Stimulated activated CD8-positive, alpha-beta memory T cell treated with anti-CD3 and anti-CD28 coated beads, Interleukin-7, amount 100 ng/mL, for 4 hours (primary cell): ENCODE results near the gene PPP1R12B.
"Not testable (repeated sequence)": the region's sequence is repeated elsewhere in the genome, so short reads cannot be mapped to it uniquely, and the experiment has no call there.

ENCODE experiments used
- DNase-seq, 2 donors: peaks; one replicate each; pipeline ENCODE4 v3.0.0-alpha.2; 2020; ENCODE audit warnings: low read depth in 2 of 2

PPP1R12B gene

DNA sequence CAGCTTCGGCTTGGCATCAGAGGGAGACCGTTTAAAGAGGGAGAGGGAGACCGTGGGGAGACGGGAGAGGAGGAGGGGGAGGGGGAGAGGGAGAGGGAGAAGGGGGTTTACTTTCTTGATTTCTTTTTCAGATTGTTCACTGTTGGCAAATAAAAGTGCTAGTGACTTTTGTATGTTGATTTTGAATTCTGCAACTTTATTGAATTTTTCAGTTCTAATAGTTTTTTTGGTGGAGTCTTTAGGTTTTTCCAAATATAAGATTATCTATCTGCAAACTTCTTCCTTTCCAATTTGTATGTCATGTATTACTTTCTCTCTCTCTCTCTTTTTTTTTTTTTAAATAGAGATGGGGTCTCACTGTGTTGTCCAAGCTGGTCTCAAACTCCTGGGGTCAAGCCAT lies 104.0 kb downstream of the PPP1R12B start:
- DNase-seq, result no peak

DNA sequence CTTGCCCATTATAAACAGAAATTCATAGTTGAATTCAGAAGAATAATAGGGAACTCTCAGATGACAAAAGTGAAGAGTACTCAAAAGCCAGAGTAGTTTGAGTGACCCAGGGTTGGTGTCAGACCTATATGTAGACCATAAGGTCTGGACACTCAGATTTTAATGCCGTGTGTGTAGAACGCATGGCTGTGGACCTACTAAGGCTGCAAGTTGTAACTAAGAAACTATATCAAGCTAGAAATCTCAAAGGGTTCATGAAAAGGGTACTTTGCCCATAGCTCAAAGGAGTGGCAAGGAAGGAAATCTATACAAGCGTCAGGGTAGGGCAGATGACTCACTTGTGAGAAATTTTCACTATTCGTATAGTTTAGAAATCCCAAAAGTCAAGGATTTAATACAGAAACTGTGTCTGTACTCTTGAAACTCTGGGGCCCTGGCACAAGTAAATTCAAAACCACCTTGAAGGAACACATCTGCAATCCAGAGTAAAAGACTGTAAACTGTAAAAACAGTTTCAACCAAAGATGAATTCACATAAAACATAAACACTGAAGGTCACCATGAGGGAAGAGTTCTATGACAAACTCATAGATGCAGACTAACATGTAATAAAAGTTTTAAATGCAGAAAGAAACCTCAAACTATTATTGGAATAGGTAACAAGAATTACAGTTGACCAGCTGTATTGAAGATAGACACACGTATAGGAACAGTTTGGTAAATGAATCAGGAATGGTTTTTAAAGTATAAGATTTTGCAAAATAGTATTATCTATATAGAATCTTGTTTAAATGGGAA lies 108.1 kb downstream of the PPP1R12B start:
- DNase-seq, result not testable (repeated sequence)

DNA sequence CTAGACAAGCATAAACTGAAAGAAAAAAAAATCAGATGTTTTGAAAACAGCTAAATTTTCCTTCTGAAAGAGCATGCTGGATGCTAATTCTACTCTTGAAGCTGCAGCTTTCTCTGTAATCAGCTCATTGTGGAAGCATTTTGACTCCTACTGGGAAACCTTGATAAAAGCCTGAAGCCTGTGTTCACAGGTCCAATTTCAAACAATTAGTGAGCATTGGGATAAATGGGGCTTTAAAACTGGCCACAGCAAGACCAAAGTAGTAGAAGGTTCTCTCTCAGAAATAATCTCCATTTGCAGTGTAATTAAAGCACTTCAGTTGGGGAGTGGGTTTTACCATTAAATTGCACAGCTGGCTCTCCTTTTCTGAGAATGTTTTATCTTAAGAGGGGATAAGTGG lies 110.2 kb downstream of the PPP1R12B start:
- not testable (repeated sequence) for DNase-seq

DNA sequence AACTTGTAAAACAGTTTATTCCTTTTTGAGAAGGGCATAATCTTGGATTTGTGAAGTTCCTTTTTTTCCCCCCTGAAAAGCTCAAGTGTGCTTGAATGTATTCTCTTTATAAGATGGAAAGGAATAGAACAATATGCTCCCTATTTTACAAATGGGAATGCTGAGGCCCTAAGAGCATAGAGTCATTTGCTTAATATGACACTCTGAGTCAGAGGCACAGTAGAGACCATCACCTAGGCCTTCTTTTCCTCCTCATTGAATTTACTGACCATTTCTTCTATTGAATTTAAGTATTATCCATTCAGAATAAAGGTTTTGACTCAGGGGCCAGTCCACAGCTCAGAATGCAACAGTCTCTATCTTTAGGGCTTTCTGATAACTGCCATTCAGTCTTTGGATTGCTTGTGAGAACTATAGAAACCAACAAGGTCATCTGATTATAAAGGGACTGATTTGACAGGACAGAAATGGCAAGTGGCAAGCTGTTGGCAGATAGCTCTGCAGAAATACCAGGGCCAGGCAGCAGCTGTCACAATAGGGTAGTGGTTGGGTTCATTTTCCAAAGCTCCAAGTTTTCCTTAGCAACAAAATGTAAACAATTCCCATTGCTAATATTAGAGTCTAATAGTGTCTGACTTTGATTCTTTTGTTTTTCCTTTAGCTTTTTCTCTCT lies 111.1 kb downstream of the PPP1R12B start:
- not testable (repeated sequence) for DNase-seq

DNA sequence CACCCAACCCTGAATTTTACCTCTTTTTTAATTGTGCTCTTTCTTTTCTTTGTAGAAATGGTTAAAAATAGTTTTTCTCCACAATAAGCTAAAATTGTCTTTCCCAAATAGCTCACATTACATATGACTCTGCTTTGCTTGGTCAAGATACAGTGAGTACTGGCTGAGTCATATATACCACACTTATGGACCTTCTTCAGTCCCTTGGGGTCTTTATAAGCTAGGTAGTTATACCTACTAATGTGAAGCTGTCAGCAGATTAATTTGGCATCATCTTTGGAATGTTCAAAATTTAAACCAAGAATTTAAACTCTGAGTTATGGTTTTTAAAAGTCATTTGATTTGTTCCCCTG lies 111.6 kb downstream of the PPP1R12B start:
- not testable (repeated sequence) for DNase-seq

DNA sequence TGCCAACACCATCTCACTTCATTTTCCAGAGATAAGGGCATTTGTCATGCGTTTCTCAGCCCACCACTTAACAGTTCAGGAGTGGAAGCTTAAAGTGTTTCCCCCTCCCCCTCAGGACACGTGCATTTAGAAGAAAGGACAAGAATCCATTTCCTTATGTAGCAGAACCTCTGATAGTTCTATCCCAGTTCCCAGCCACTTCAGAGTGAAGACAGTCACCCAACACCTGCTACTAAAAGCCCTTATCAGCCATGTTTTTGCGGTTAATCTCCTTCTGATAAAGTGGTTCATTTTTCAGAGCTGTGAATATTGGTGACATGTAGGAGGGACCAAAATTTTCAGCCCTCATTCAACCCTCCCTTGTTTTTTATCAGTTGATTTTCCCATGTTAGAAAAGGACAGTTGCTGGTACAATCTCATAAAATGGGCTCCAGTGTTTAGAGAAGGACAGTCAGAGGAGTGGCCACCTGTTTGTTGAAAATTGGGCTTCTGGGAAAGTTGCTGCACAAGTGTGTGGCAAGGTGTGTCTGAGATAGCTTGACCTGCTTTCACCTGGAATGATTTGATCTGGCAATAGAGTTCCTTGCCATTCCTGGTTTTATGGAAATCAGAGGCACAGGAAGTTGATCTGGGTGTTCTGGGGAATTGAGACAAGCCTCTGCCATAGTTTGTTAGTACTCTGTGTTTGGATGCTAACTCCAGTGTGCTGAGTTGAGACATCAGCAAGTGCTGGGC lies 114.0 kb downstream of the PPP1R12B start:
- DNase-seq, result no peak

DNA sequence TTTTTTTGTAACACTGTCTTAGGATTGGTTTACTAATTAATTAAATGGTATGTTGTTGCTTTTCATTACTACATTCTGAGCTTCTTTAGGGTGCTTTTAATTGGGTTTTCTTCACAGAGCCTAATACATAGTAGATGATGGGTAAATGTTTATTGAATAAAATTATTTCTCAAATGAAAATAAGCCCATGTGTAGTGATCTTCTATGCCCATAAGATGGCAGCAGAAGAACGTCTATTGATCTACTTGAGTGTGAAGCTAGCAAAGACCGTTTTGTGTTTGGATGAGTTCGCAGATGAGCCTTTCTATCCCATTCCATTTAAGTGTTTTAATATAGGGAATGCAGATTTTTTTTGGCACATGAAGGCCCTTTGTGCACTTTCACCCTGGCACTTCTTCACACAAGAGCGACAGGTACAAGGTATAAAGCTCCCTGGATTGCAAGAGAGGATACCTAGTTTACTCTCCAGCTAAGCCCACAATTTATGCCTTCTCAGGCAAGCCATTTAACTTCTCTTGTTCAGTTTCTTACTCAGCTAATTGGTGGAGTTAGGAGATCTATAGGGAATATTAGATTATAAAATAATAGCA lies 115.7 kb downstream of the PPP1R12B start:
- not testable (repeated sequence) for DNase-seq

DNA sequence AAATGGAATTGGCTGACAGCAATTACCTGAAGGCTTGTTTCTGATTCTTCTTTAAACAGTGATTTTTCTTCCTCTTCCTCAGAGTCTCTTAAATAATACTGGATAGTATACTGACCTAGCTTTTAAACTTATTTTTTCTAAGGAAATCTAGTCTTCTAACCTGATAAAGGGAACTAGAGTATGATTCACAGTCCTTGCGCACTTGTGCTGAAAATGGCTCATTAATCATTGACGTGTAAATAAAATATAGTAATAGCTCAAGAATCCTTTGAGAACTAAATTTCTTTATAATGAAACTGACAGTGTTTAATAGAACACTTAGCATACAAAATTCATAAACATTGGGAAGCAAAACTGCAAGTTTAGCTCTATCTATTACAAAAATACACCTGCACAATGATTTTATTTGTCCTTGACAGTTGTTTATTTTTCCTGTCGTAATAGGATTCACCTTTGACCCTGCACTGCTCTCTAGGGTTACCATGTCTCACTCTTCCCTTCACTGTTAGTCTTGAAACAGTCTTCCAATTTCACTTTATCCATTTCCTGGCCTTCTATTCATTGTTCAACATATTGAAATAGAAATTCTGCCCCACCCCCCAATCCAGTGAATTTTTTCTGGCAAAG lies 117.3 kb downstream of the PPP1R12B start:
- DNase-seq, result not testable (repeated sequence)

DNA sequence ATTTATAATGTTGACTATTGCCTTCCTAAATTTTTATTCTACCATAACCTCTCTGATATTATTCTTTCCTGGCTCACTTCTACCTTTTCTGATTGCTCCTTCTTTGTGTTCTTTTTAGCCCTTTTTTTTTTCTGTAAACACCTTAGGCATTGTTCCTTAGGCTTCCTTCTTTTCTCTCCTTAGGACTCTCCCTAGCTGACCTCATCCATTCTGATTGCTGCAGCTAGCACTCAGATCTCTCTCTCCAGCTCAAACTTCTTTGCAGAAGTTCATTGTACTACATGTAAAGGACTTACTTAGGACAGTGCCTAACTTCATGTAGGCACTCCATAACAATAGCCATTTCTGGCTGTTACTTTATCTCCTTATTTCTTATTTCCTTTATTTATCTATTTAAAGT lies 117.8 kb downstream of the PPP1R12B start:
- DNase-seq, result not testable (repeated sequence)

DNA sequence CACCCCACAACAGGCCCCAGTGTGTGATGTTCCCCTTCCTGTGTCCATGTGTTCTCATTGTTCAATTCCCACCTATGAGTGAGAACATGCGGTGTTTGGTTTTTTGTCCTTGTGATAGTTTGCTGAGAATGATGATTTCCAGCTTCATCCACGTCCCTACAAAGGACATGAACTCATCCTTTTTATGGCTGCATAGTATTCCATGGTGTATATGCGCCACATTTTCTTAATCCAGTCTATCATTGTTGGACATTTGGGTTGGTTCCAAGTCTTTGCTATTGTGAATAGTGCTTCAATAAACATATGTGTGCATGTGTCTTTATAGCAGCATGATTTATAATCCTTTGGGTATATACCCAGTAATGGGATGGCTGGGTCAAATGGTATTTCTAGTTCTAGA lies 118.9 kb downstream of the PPP1R12B start:
- DNase-seq, result not testable (repeated sequence)

DNA sequence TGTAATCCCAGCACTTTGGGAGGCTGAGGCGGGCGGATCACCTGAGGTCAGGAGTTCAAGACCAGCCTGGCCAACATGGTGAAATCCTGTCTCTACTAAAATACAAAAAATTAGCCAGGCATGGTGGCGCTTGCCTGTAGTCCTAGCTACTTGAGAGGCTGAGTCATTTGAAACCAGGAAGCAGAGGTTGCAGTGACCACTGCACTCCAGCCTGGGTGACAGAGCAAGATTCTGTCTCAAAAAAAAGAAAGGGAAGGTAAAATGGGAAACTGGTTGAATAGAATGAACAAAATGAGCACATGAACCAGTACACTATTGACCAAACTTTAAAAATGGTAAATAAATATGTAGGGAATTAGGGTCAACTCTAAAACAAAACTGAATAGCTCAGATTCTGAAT lies 120.2 kb downstream of the PPP1R12B start:
- DNase-seq, result not testable (repeated sequence)

DNA sequence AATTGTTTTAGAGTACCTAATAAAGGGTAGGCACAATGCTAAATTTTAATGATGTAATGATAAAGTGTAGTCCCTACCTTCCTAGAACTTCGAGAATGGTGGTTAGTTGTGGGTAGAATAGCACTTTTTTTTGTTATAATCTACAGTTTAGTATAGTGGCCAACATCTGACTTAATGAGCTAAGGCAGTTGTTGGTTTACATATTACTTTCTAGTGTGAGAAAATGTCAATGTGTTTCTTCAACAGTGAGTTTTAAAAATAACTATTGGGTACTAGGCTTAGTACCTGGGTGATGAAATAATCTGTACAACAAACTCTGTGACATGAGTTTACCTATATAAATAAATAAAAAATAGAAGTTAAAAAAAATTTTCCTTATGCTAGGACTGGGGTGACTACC lies 120.6 kb downstream of the PPP1R12B start:
- not testable (repeated sequence) for DNase-seq

DNA sequence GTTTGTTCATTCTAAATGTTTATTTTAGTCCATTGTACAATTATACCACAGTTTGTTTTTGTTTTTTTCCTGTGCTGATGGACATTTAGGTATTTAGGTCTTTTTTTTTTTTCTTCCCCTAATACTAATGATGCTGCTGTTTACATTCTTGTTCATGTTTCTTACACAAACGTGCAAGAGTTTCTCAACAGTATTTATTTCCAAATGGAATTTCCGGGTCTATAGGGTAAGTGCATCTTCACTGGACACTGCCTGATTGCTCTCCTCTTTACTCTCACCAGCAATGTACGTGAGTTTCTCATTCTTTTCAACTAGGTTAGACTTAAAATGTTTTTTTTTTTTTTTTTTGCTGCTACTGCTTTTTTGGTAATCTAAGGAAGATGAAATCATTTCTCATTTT lies 122.7 kb downstream of the PPP1R12B start:
- DNase-seq, result no peak

DNA sequence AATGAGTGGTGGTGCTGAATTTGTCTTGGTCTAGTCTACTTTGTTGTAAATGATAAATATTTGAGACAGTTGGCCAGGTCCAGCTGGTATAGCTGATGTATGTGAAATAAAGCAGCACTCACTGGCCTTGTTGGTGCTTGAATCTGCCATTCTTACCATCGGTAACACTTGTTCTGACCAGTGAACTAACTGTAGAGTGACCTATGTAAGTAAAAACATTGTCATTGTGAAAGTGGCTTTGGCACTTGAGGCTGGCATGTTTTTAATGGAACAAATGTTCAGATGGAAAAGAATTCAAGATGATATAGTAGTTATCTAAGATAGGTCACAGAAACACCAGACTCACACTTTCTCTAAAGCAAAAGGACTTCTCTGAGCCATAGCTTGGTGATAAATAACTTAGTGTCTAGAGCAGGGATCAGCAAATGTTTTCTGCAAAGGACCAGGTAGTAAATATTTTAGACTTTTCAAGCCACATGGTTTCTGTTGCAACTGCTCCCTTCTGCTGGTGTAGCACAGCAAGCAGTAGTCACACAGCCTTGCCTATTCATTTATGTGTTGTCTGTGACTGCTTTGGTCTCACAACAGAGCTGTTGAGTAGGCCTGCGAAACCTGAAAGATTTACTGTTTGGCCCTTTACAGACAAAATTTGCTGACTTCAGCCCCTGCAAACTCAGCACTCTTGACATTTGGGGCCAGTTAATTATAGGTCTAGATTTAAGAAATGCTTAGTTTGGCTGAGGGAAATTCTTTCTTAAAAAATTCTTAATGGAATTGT lies 124.0 kb downstream of the PPP1R12B start:
- DNase-seq, result not testable (repeated sequence)

DNA sequence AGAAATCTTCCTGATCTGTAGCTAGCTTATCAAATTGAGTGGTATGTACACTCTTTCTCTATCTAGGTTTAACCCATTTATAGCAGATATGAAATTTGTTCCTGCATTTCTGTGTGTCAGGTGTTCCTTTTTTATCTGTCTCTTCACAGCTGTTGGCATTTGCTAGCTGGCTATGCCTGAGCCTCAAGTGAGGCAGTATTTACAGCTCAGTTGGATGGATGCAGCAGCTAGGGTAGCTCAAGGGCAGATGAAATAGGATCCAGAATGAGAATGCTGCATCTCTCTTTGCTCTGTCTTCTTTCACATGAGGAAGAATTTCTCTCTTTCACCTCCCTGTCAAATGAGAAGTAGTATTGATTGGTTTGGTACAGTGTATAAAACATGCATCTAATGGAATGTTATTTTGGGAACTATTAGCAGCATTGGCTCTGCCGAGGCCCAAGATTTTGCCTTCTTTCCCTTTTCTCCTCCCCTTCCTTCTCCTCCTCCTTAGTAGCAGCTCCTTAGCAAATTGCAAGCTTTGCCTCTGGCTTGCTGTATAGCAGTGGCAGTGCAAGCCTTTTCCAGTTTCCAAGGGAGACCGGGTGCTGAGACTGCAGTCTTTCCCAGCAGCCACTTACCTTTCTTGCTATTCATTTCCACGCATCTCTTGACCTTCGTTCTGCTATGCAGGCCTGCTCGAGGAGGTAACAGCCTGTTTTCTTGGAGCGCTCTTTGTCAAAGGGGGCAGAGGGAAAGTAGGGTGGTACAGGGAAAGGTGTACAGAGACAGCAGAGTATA lies 125.0 kb downstream of the PPP1R12B start:
- DNase-seq, result not testable (repeated sequence)

DNA sequence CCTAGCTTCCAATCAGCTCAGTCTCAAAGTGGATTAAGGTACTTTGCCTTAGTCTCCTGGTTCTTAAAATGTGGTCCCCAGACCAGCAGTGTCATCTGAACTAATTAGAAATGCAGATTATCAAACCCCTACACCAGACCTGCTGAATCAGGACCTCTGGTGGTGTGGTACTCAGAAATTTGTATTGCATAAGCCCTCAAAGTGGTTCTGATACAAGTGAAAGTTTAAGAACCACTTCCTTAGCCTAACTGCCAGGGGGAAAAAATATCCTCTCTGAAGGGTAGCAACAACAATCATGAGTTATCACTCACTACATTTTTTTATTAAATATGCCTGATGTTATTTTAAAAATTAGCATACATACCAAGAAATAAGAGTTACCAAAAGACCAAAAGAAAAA lies 131.2 kb downstream of the PPP1R12B start:
- not testable (repeated sequence) for DNase-seq

DNA sequence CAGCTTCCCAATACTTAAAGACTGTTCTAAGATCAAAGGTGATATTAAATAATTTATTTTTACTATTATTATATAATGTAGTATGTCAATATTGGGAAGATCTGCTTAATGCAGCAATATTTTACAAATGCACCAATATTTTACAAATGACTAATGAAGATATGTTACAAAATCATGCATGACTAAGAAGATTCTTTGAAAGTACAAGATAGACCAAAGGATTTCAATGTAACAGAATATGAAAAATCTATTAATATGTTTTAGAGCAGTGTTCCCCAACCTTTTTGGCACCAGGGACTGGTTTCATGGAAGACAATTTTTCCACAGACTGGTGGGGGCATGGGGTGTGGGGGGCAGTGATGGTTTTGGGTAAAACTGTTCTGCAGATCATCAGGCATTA lies 132.1 kb downstream of the PPP1R12B start:
- not testable (repeated sequence) for DNase-seq

DNA sequence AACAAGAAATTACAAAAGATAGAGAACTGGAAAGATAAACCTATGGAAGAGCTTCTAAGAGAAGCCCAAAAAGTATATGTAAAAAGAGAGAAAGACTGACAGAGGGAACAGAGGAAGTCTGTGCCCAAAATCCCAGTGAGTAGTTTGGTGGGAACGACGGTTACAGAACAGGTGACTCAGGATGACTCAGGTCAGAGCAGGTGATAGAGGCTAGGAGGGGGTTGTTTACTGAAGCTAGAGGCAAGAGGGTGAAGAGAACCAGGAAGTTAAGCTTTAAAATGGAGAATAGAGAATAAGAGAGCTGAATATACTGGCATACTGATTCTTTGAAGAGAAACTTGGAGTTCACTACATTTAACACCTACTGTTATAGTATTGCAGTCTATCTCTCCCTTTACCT lies 134.9 kb downstream of the PPP1R12B start:
- not testable (repeated sequence) for DNase-seq

DNA sequence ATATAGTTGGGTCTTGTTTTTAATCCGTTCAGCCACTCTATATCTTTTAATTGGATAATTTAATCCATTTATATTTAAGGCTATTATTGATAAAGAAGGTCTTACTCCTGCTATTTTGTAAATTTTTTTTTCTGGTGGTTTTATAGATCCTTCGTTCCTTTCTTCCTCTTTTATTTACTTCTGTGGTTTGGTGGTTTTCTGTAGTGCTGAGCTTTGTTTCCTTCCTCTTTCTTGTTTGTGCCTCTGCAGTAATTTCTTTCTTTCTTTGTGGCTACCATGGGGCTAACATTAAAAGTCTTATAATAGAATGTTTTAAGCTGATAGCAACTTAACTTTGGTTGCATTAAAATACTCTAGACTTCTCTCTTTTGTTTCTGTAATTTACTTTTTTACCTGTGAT lies 135.5 kb downstream of the PPP1R12B start:
- DNase-seq, result not testable (repeated sequence)

DNA sequence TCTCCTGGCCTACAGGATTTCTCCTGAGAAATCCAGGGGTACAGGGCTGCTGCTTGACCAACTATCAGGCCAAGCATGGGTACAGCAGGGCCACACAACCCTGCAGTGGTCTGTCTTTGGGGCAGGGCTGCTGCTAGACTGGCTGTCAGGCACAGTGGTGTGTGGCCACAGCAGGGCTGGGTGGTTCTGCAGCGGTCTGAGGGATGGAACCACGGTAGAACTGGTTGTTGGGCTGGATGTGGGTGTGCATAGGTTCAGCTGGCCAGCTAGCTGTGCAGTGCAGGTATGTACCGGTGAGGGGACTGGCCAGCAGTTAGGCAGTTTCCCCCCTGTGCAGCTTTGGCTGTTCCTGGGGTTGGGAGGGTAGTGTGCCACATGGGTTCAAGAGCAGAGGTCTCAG lies 136.3 kb downstream of the PPP1R12B start:
- not testable (repeated sequence) for DNase-seq
